A549 (cell line): ENCODE measurements around the gene ACOT7.
"Not testable (repeated sequence)": the region's sequence is repeated elsewhere in the genome, so short reads cannot be mapped to it uniquely, and the experiment has no call there.

Experiments
- CBX2 ChIP-seq: fragments of 200-600 bp; sonication (generic); IDR thresholded peaks from 2 replicates; pipeline ENCODE4 v1.6.1; 2016; ENCODE audit warnings: low read depth, mild to moderate bottlenecking, borderline replicate concordance
- CTCF ChIP-seq: fragments of >200 bp; sonication (Bioruptor Twin); formaldehyde crosslinking; IDR thresholded peaks from 3 replicates; pipeline ENCODE4 v1.5.1; 2016
- NPAS2 ChIP-seq: fragments of 250-450 bp; sonication (Bioruptor Pico); IDR thresholded peaks from 2 replicates; pipeline ENCODE4 v1.8.0; 2022; ENCODE audit warnings: mild to moderate bottlenecking, moderate library complexity, borderline replicate concordance
- NR3C1 ChIP-seq: fragments of >200 bp; sonication (Bioruptor Twin); formaldehyde crosslinking; IDR thresholded peaks from 3 replicates; pipeline ENCODE4 v1.6.1; 2017
- POLR2A ChIP-seq: IDR thresholded peaks from 2 replicates; pipeline ENCODE4 v1.6.1; 2012; ENCODE audit warnings: mild to moderate bottlenecking, low read length
- RCOR1 ChIP-seq: fragments of 150-350 bp; IDR thresholded peaks from 2 replicates; pipeline ENCODE4 v1.6.1; 2014; ENCODE audit warnings: antibody characterized with exemption, low read length, low read depth

DNA sequence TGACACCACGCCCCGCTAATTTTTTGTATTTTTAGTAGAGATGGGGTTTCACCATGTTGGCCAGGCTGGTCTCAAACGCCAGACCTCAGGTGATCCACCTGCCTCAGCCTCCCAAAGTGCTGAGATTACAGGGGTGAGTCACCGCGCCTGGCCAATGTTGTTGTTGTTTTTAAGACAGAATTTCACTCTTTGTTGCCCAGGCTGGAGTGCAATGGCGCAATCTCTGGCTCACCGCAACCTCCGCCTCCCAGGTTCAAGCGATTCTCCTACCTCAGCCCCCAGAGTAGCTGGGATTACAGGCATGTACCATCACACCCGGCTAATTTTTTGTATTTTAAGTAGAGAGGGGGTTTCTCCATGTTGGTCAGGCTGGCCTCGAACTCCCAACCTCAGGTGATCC, 173.9 kb downstream of the ACOT7 start:
- not testable (repeated sequence) for TF ChIP-seq CTCF, POLR2A, NR3C1, CBX2, NPAS2, RCOR1
